Measurements from ENCODE around the gene PUM2.
"Not testable (repeated sequence)": the region's sequence is repeated elsewhere in the genome, so short reads cannot be mapped to it uniquely, and the experiment has no call there.

The PUM2 gene

DNA sequence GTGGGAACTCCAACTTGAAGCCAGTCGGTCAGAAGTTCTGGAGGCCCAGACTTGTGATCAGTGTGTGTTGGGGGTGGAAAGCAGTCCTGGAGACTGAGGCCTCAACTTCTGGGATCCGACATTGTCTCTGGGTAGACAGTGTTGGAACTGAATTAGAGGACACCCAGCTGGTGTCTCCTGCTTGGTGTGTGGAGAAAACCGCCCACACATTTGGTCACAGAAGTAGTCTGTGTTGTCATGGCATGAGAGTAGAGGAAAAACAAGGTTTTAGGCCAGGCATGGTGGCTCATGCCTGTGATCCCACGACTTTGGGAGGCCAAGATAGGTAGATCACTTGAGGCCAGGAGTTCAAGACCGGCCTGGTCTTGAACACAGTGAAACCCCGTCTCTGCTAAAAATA is 51.5 kb downstream of the PUM2 start:
- Mint-ChIP-seq H3K4me1 (peaks cover 23% of the 10 kb centered on the region), H3K27me3 (no peaks in the 10 kb centered on the region), H3K4me3 (no peak overlapping the region), H3K36me3 (peaks cover 21% of the 10 kb centered on the region), H3K27ac (no peak overlapping the region), H3K9me3 (no peaks in the 10 kb centered on the region)

DNA sequence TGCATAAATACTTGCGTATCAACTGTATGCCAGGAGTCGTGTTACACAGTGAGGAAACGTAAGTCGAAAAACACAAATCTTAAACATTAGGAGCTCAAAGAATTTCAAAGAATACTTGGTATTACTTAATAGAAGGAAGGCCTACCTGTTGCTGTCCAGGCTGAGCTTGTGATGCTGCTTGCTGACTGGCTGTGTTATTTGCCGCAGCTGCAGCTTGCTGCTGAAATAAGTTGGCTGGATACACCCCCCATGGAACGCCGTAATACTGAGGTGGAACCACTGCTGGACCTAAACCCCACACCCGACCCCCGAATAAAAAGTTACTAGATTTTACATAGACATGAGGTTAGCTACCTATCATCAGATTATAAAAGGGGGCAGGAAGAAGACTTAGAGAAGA is 56.4 kb downstream of the PUM2 start:
- H3K4me3 Mint-ChIP-seq = no peak overlapping the region
- H3K36me3 Mint-ChIP-seq = peaks cover 19% of the 10 kb centered on the region
- H3K4me1 Mint-ChIP-seq = peaks cover 16% of the 10 kb centered on the region
- H3K27ac Mint-ChIP-seq = no peak overlapping the region
- H3K9me3 Mint-ChIP-seq = no peaks in the 10 kb centered on the region
- H3K27me3 Mint-ChIP-seq = no peaks in the 10 kb centered on the region

DNA sequence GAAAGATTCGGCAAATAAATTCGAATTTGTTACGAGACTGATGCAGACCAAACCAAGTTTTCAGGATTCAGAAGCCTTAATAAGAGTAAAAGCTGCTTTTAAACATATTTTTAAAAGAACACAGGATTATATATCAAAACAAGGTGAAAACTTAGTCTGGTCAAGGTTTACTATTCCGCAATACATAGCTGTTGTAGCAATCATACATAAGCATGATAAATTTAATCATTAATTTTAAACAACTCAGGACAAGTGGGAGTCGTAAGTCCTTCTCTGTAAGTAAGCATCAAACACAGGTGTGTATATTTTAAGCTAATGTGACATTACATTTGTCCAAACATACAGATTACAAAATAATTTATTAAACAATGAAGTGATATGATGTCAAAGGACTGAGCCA is 57.7 kb downstream of the PUM2 start:
- H3K4me3 Mint-ChIP-seq = no peak overlapping the region
- H3K27ac Mint-ChIP-seq = no peak overlapping the region
- peaks cover 14% of the 10 kb centered on the region for H3K36me3 Mint-ChIP-seq

DNA sequence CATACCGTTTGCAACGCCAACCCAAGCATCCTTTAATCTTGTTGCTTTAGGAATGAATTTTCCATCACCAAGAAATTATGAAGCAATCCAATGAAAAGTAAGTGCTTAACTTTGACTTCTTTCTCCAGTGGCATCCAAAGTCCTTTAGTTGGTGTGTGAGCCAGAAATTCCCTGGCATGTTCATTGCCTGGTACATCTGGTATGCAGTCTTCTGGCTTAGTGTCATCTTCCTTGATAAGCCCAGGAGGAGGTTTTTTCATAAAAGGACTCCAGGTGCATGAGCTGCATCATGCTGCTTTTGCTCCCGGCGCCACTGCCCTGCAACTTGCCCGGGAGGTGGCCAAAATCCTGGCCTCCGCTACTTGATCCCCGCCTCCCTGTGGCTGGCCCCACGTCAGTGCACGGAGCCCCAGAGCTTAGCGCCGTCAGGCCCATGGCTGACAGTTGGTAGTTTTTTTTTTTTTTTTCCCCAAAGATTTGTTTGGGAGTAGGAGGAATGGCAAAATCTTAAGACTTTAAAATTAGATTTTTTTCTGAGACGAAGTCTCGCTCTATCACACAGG is 58.7 kb downstream of the PUM2 start:
- no peaks in the 10 kb centered on the region for H3K27me3 Mint-ChIP-seq
- H3K36me3 Mint-ChIP-seq = peaks cover 12% of the 10 kb centered on the region
- no peak overlapping the region for H3K4me3 Mint-ChIP-seq
- no peaks in the 10 kb centered on the region for H3K9me3 Mint-ChIP-seq
- H3K27ac Mint-ChIP-seq = no peak overlapping the region
- H3K4me1 Mint-ChIP-seq = peaks cover 11% of the 10 kb centered on the region

More for the DNA sequence above, 57.7 kb downstream of the PUM2 start:
- no peaks in the 10 kb centered on the region for H3K27me3 Mint-ChIP-seq
- no peaks in the 10 kb centered on the region for H3K9me3 Mint-ChIP-seq
- H3K4me1 Mint-ChIP-seq = peaks cover 13% of the 10 kb centered on the region

DNA sequence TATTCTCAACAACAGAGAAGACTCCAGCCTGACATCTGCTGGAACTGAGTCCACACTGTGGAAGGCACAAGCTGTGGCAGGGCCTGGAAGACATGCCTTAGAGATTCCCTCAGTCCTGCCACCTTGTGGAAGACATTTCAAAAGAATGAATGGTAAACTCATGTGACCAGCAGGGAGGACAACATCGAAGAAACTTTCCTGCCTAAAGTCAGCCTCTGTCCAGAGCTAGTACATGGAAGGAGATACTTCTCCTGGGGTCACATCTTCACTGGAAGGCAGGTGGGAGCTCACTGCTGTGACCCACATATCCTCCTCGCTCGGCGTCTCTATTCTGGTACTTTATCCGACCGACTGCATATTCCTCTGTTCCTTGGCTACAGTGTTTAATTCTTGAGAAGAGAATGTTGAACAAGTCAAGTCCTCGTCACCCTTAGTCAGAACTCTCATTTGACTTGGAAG is 59.5 kb downstream of the PUM2 start:
- peaks cover 10% of the 10 kb centered on the region for H3K36me3 Mint-ChIP-seq
- H3K27ac Mint-ChIP-seq = no peak overlapping the region
- H3K4me1 Mint-ChIP-seq = peaks cover 7% of the 10 kb centered on the region
- no peaks in the 10 kb centered on the region for H3K27me3 Mint-ChIP-seq
- no peak overlapping the region for H3K4me3 Mint-ChIP-seq
- H3K9me3 Mint-ChIP-seq = no peaks in the 10 kb centered on the region

DNA sequence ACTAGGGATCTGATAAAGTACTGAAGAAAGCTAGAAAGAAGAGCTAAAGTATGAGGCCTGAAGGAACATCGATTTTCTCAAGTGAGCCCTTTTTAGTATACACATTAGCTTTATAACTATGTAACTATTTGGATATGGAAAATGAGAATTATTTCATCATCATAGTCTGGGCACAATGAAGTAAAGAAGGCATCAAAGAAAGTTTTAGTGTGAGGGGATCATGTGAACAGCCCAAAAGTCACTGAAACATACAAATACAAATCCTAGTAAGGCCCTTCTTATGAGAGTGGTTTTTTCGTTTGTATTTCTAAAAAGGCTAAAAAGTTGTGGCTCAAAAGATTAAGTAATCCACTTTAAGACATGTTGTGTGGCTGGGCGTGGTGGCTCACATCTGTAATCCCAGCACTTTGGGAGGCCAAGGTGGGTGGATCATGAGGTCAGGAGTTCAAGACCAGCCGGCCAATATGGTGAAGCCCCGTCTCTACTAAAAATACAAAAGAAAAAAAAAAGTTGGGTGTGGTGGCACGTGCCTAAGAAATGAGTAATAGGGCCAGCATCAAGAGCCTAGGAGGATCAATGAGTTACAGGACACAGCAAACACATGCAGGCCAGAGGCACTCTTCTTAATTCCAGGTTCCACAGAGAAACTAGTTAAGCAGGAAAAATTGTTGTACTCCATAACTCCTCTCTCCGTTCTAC is 61.9 kb downstream of the PUM2 start:
- Mint-ChIP-seq H3K9me3 (no peaks in the 10 kb centered on the region), H3K4me1 (peaks cover 15% of the 10 kb centered on the region), H3K4me3 (no peak overlapping the region), H3K27ac (peak overlapping the region; percentile 8), H3K27me3 (no peaks in the 10 kb centered on the region), H3K36me3 (peaks cover 8% of the 10 kb centered on the region)

DNA sequence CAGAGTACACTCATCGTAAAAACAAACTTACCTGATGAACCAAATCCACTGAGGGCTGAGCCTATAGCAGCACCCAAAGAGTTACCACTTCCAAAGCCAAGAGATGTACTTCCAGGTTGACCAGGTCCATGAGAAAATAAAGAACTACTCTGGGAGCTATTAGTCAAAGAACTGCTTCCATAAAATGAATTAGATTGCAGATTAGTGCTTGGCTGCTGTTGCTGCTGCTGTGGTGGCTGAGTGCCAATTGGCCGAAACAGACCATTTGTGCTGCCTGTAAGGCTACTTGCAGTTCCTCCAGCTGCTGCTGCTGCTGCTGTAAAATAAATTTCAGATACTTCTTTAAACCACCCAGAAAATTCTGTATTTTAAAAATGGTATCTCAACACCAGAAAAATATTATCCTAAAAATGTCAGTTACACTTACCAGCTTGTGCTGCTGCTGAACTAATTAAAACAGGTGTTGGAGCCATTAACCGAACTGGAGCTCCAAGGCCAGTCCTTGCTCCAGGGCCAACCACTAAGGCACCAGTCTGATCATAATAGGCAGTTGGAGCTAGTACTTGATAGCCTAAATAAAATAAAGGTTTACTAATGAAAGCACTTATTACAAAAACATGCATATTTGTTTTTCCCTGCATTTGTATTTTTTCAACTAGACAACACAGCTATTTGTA is 67.6 kb downstream of the PUM2 start:
- Mint-ChIP-seq H3K36me3 (peaks cover 4% of the 10 kb centered on the region), H3K27me3 (no peaks in the 10 kb centered on the region), H3K27ac (peak overlapping the region; percentile 60), H3K4me1 (peaks cover 21% of the 10 kb centered on the region), H3K4me3 (no peak overlapping the region), H3K9me3 (no peaks in the 10 kb centered on the region)

DNA sequence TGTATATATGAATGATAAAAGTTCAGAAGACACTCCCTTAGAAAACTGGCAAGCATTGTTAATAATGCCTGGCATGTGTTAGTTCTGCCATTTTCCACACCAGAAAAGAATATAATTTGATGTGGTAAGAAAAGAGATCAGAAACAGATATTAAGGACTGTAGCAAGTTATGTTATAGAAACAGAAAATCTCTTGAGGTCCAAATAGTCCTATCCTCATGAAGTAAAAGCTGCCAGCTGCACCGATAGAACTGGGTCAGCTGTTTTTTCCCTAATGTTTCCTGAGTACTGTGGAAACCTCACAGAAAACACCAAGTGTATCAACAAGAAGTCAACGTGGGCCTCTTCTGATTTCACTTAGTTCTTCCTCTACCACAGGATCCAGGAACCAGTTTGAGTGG is 68.8 kb downstream of the PUM2 start:
- Mint-ChIP-seq H3K36me3 (peaks cover 4% of the 10 kb centered on the region), H3K4me3 (no peak overlapping the region), H3K27ac (no peak overlapping the region), H3K4me1 (peaks cover 27% of the 10 kb centered on the region), H3K27me3 (no peaks in the 10 kb centered on the region), H3K9me3 (no peaks in the 10 kb centered on the region)

DNA sequence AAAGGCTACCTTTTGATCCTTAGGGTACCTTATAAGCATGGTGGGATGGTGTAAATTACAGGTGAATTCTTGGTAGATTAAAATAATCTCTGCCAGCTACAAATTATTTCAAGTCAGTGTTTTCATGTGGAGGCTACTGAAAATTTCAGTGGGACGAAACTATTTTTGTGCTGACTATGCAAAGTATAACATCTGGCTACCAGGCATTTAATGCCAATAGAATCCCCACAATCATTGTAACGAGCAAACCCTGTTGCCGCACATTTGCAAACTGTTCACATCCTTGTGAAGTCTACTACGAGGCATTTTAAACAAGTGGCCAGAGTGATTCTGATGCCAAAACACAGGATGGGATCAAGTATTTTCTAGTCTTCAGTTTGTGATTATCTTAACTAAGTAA is 77.6 kb downstream of the PUM2 start:
- H3K4me1 Mint-ChIP-seq = peaks cover 18% of the 10 kb centered on the region
- H3K9me3 Mint-ChIP-seq = no peaks in the 10 kb centered on the region
- peaks cover 8% of the 10 kb centered on the region for H3K36me3 Mint-ChIP-seq
- H3K27me3 Mint-ChIP-seq = no peaks in the 10 kb centered on the region
- no peak overlapping the region for H3K27ac Mint-ChIP-seq
- H3K4me3 Mint-ChIP-seq = no peak overlapping the region

DNA sequence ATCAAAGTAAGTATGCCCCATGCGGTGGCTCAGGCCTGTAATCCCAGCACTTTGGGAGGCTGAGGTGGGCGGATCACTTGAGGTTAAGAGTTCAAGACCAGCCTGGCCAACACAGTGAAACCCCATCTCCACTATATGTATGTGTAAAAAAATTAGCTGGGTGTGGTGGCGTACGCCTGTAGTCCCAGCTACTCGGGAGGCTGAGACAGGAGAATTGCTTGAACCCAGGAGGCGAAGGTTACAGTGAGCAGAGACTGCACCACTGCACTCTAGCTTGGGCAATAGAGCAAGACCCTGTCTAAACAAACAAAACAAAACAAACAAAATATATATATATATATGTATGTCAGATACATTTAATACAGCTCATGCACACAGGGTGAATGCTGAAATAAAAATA is 82.3 kb downstream of the PUM2 start:
- H3K4me3 Mint-ChIP-seq, H3K27ac Mint-ChIP-seq, H3K36me3 Mint-ChIP-seq, H3K27me3 Mint-ChIP-seq, H3K9me3 Mint-ChIP-seq: not testable (repeated sequence)
- H3K4me1 Mint-ChIP-seq = peaks cover 13% of the 10 kb centered on the region

DNA sequence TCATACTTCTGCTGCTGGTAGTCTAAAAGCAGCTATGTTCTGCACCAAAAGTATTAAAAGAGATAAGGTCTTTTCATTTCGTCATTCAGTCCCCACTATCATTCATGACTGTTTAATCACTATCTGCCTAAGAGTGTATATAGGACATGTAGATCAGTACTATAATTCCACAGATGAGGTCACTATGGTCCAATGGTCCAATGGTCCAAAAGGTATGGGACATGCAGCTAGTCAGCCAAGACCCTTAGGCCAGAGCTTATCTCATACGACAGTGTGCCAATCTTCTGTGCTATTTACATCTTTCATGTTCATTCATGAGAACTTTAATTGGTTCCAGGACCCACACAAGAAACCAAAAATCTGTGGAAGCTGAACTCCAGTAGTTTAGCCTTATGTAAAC is 83.1 kb downstream of the PUM2 start:
- H3K9me3 Mint-ChIP-seq = no peaks in the 10 kb centered on the region
- H3K4me3 Mint-ChIP-seq = no peak overlapping the region
- peaks cover 13% of the 10 kb centered on the region for H3K4me1 Mint-ChIP-seq
- peaks cover 7% of the 10 kb centered on the region for H3K36me3 Mint-ChIP-seq
- H3K27ac Mint-ChIP-seq = no peak overlapping the region
- no peaks in the 10 kb centered on the region for H3K27me3 Mint-ChIP-seq

DNA sequence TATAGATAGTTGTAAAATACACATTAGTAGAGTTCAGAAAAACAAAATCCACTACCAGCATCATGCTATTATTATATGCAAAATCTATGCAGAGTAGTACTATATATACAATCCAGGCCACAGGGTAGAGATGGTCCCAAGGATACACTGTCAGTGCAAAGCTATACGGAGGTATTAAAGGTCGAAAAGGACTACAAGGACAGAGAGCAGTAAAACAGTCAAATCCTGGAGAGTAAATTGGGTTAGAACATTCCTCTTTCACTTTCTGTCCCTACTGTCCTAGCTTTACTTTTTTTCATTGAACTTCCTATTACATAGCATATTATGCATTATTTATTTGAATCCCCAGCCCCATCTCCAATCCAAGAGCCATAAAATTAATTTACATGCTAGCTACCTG is 86.0 kb downstream of the PUM2 start:
- Mint-ChIP-seq H3K4me3 (no peak overlapping the region), H3K4me1 (peaks cover 6% of the 10 kb centered on the region), H3K27me3 (no peaks in the 10 kb centered on the region), H3K36me3 (peaks cover 5% of the 10 kb centered on the region), H3K9me3 (no peaks in the 10 kb centered on the region), H3K27ac (no peak overlapping the region)

DNA sequence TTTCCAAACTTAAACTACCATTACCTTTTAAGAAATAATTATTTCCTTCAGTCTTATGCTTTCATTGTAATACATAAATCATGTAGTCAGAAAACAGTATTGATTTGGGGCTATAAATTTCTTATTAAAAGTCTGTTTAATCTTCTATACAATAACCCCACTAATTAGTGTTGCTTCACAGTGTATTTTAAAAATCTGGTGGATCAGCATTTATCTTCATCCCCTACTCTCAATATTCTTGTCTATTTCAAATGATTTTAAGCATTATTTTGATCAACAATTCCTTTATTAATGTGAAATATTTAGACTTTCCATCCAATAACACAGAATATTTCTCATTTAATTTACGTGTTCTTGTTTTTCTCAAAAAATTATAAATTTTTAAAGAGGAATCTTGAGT is 93.2 kb downstream of the PUM2 start:
- H3K9me3 Mint-ChIP-seq = no peaks in the 10 kb centered on the region
- H3K27me3 Mint-ChIP-seq = no peaks in the 10 kb centered on the region
- H3K27ac Mint-ChIP-seq = no peak overlapping the region
- H3K4me3 Mint-ChIP-seq = no peak overlapping the region
- no peaks in the 10 kb centered on the region for H3K4me1 Mint-ChIP-seq
- H3K36me3 Mint-ChIP-seq = peaks cover 12% of the 10 kb centered on the region

DNA sequence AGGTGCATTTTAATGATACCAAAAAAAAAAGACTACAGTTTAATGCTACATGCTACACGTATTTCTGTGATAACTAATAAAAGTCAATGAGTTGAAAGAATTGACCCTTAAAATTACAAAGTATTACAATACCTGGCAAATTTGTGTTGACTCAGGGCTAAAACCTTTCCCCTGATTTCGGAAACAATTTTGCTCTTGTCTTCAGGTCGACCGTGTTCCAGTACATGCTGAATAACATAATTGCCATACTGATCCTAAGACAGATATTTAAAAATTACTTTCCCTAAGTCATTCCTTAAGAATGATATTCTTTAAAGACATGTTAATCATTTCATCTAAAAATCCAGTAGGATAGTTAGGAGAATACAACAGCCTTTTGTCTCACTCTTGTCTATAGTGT is 95.9 kb downstream of the PUM2 start:
- no peaks in the 10 kb centered on the region for H3K4me1 Mint-ChIP-seq
- no peak overlapping the region for H3K4me3 Mint-ChIP-seq
- H3K27ac Mint-ChIP-seq = no peak overlapping the region
- no peaks in the 10 kb centered on the region for H3K27me3 Mint-ChIP-seq
- H3K9me3 Mint-ChIP-seq = no peaks in the 10 kb centered on the region
- peaks cover 24% of the 10 kb centered on the region for H3K36me3 Mint-ChIP-seq

DNA sequence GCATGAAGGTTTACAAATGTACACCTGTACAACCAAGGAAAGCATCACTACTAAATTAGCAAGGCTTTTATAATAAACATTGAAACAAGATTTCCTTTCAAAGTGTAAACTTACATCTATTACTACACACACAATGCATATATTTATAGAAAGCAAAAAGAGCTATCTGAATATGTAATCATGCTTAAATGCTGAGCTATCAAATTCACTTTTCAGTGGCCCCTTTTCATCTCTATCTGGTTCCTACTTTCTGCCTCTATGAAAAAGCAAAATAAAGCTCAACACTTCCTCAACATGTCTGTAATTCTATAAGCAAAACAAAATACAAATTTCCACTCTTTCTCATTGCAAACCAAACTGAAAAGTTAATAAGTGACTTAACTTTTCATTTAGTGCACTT is 100.2 kb downstream of the PUM2 start:
- Mint-ChIP-seq H3K4me3 (no peak overlapping the region), H3K27ac (peak overlapping the region; percentile 81), H3K4me1 (no peaks in the 10 kb centered on the region), H3K9me3 (no peaks in the 10 kb centered on the region), H3K27me3 (no peaks in the 10 kb centered on the region), H3K36me3 (peaks cover 36% of the 10 kb centered on the region)

DNA sequence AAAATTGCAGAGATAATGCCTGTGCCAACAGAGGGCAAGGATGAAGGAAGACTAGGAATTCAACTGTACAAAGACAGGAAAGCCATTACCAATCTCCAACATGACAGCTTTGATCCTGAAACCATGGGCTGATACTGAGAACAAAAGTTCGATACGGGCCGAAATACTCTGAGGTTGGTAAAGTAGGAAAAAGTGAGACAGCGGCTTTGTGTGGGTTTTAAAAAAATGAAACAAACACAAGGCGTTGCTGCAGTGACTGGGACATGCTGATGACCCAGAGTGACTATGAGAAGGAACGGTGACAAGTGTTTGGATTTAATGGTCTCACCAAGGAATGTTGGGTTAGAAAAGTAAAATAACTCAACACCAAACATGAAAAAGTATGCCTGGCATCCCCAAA is 101.5 kb downstream of the PUM2 start:
- Mint-ChIP-seq H3K9me3 (no peaks in the 10 kb centered on the region), H3K4me3 (no peak overlapping the region), H3K27ac (peak overlapping the region; percentile 30), H3K27me3 (no peaks in the 10 kb centered on the region), H3K4me1 (no peaks in the 10 kb centered on the region), H3K36me3 (peaks cover 33% of the 10 kb centered on the region)

Measured in activated naive CD4-positive, alpha-beta T cell treated with anti-CD3 and anti-CD28 coated beads, Interleukin-2, amount 50 U/mL, for 24 hours (primary cell).